ENCODE data around the gene ETV4.

The ETV4 gene

DNA sequence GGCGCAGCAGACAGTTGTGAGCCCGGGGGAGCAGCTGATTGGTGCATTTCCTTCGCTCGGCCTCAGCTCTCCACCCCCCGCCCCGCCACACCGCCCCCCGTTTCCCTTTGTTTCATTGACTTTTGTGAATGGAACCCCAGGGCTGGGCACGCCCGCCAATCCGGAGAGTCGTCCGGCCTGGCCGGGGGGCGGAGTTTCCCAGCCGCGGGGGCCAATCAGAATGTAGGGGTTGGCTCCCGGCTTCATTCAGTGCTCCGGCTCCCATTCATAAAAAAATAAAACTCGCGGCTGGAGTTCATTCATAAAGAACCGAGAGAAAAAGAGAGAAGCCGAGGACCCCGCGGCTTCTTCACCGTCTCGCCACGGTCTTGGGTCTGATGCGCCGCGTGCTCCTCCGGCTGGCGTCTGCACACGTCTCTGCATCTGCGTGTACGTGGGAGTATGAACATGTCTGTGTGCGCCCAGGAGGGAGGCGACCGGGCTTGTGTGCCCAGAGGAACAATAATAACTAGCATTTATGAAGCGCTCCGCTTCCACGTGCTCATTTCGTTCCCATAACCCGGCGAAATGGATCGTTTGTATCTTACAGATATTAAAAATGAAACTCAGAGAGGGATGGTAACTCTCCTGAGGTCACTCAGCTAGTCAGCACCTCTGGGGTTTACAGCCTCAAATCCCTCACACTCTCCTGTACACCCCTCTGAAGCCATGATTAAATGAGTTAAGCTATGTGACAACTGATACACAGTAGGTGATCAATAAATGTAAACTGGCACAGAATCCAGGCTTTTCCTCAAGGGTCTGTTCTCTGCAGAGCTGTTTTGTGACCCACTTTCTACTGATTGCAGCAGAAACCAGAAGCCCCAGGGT is at the start of gene ETV4:
Gene ETV4, minus strand, starts transcription at position 22 of the 870 bp plus-strand sequence. CDS start 723 bp downstream, outside the sequence.
- peak; percentile 99 for DNase-seq (ENCODE audit: insufficient read length, low spot score)
- FAIRE-seq = no peak
- TF ChIP-seq, protein P1, sequence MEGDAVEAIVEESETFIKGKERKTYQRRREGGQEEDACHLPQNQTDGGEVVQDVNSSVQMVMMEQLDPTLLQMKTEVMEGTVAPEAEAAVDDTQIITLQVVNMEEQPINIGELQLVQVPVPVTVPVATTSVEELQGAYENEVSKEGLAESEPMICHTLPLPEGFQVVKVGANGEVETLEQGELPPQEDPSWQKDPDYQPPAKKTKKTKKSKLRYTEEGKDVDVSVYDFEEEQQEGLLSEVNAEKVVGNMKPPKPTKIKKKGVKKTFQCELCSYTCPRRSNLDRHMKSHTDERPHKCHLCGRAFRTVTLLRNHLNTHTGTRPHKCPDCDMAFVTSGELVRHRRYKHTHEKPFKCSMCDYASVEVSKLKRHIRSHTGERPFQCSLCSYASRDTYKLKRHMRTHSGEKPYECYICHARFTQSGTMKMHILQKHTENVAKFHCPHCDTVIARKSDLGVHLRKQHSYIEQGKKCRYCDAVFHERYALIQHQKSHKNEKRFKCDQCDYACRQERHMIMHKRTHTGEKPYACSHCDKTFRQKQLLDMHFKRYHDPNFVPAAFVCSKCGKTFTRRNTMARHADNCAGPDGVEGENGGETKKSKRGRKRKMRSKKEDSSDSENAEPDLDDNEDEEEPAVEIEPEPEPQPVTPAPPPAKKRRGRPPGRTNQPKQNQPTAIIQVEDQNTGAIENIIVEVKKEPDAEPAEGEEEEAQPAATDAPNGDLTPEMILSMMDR (IDR thresholded peaks at IDR 0.05; ENCODE audit: insufficient read depth, missing control alignments) = no peak

DNA sequence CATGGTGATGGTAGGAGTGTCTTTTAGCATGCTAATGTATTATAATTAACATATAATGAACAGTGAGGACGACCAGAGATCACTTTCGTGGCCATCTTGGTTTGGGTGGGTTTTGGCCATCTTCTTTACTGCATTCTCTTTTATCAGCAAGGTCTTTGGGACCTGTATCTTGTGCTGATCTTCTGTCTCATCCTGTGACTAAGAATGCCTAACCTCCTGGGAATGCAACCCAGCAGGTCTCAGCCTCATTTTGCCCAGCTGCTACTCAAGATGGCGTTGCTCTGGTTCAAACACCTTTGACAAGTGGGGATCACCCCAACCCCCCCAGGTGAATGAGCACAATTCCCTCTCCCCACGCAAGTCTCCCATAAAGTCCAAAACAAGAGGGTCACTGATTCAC is 49.3 kb upstream of the ETV4 start:
- FAIRE-seq (no peak), DNase-seq (ENCODE audit: insufficient read length, low spot score) (no peak)
- TF ChIP-seq, protein P1 (IDR thresholded peaks at IDR 0.05; ENCODE audit: insufficient read depth, missing control alignments) = no peak

DNA sequence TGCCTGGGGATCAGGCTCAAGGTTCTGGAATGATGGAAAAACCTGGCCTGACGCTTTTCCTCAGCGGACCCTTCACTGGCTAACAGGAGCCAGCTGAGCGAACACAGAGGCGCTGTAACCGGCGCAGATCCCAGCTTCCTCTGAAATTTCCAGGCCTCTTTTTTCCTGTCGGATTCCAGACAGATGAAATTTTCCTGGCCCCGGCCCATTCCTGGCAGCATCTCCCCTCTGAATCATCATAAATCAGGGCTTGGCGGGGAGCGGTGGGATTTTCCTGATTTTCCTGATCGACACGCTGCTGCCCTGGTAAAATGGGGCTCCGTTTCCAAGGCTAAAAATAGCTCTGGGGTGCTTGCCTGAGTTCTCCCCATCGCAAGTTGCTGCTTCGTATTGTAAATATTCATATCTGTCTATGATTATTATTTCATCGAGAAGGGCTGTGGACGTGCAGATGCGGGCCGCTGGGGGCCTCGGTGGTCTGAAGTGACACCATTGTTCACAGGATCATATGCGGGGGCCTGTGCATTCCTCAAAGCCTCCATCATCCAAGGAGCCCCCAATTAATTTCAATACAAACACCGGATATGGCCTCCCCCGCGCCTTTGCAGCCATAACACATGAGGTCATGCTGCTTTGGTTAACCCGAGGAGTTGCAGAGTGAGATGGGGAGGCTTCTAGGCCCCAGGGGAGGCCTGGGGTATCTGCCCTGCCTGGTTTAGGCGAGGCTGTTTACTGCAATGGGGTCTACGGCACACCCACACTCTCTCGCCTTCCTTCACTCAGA is 45.8 kb upstream of the ETV4 start:
- no peak for FAIRE-seq
- TF ChIP-seq, protein P1 (IDR thresholded peaks at IDR 0.05; ENCODE audit: insufficient read depth, missing control alignments) = no peak
- DNase-seq (ENCODE audit: insufficient read length, low spot score) = no peak

- FAIRE-seq = no peak
Observed at GRCh38 chr17:43591001-43591400, 44.9 kb upstream of the ETV4 start.

GRCh38 chr17:43588664-43589435 is 42.7 kb upstream of the ETV4 start:
- no peak for DNase-seq (ENCODE audit: insufficient read length, low spot score)
- no peak for FAIRE-seq
- TF ChIP-seq, protein P1 (IDR thresholded peaks at IDR 0.05; ENCODE audit: insufficient read depth, missing control alignments) = no peak

More at GRCh38 chr17:43591001-43591400, 44.9 kb upstream of the ETV4 start:
- TF ChIP-seq, protein P1 (IDR thresholded peaks at IDR 0.05; ENCODE audit: insufficient read depth, missing control alignments) = no peak
- DNase-seq (ENCODE audit: insufficient read length, low spot score) = no peak

DNA sequence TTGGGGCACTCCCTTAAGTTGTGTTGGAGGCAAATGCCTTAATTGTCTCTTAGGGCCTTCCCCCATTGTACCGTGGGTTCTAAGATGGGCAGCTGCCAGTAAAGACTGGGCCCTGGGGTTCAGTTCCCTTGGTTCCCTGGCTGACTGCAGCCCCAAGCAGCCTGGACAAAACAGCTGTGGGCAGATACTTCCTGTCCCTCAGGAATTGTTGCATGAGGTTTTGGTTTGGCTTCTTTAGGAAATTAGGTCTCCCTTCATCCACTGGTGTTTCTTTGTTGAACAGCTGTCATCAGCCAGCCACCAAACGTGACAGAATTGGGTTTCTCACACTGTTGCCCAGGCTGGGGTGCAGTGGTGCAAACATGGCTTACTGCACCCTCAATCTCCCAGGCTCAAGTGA is 42.0 kb upstream of the ETV4 start:
- FAIRE-seq = no peak
- TF ChIP-seq, protein P1 (IDR thresholded peaks at IDR 0.05; ENCODE audit: insufficient read depth, missing control alignments) = no peak
- no peak for DNase-seq (ENCODE audit: insufficient read length, low spot score)

Measured in D721Med (cell line).